ENCODE data around the gene LRSAM1.
A peak's percentile ranks its signal among the peaks of the same experiment; 100 is the strongest.

The LRSAM1 gene

DNA sequence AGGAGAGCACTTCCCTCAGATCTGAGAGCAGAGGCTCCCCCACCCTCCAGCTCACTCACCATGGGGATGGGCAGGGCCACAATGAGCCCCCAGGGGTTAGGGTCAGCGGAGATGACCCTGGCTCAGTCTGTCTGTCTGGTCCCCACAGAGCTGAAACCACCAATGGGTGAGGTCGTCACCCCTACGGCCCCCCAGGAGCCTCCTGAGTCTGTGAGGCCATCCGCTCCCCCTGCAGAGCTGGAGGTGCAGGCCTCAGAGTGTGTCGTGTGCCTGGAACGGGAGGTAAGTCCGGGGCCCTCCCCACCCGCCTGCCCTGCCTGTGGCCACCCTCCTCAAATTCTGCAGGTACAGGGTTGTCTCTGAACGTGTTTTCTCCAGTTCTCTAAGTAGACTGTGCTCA, 49.6 kb downstream of the LRSAM1 start:
- DNase-seq: no peak

DNA sequence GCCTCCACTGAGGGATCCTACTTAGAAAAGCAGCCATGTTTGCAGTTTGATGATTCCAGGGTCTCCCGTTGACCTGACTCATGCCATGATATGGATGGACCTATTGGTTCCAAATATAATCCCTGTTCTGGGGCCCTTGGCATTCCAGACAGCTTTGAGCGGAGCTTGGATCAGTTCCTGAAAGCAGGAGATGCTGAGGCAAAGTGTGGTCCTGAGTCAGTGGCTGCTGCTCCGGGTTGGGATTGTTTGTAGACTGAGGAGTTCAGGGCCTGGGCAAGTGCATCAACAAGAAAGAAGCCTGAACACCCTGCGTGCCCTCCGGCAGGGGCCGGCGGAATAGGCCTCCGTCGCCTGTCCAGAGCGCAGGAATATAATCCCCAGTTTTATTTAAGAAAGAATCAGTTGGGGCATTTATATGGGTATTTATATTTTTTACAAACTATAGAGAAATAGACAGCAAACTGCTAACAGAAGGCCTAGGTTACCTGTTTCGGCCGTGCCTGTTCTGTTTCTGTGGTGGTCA, 50.6 kb downstream of the LRSAM1 start:
- no peak for DNase-seq

DNA sequence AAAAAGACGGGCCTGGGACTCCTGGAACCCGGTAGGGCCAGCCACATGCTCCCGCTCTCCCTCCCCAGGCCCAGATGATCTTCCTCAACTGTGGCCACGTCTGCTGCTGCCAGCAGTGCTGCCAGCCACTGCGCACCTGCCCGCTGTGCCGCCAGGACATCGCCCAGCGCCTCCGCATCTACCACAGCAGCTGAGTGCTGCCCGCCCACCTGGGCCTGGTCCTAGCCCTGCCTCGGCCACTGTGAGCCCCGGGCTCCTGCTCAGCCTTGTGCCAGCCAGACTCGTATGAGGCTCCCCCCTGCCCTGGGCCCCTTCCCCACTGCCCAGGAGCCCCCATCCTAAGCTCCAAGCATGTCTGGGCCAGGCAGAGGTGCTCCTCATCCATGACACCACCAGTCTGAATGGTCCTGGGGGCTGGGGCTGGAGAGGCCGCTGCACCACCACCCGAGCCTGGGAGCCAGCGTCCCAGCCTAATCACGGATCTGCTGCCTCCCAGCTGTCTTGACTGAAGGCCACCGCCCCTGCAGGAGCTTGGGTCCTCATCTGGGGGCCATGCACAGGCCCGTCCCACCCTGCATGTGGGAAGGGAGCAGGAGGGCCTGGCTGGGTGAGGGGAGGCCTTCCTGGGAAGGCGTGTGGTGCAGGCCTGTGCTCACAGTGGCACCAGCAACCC, 51.5 kb downstream of the LRSAM1 start:
- DNase-seq: no peak

DNA sequence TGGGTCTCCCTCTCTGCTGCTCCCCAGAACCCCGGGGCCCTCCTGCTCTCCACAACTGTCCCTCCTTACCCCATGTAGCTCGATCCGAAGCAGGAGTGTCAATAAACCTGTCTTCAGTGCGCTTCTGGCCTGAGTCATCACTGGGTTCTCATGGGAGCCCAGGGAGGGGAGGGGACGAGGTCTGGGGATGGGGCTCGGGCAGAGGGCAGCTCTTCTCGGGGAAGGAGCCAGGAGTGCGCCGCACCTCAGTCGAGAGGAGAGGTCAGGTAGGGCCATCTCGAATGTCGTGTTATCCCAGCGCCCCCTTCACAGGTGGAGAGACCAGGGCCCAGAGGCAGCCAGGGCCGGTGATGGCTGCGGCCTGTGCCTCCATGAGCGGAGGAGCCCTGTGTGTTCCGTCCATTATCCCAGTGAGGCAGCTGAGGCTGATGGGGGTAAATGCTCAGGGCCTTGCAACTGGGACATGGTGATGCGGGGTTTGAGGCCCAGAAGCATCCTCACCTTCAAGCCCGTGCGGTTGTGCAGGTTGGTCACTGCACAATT, 52.1 kb downstream of the LRSAM1 start:
- no peak for DNase-seq

DNA sequence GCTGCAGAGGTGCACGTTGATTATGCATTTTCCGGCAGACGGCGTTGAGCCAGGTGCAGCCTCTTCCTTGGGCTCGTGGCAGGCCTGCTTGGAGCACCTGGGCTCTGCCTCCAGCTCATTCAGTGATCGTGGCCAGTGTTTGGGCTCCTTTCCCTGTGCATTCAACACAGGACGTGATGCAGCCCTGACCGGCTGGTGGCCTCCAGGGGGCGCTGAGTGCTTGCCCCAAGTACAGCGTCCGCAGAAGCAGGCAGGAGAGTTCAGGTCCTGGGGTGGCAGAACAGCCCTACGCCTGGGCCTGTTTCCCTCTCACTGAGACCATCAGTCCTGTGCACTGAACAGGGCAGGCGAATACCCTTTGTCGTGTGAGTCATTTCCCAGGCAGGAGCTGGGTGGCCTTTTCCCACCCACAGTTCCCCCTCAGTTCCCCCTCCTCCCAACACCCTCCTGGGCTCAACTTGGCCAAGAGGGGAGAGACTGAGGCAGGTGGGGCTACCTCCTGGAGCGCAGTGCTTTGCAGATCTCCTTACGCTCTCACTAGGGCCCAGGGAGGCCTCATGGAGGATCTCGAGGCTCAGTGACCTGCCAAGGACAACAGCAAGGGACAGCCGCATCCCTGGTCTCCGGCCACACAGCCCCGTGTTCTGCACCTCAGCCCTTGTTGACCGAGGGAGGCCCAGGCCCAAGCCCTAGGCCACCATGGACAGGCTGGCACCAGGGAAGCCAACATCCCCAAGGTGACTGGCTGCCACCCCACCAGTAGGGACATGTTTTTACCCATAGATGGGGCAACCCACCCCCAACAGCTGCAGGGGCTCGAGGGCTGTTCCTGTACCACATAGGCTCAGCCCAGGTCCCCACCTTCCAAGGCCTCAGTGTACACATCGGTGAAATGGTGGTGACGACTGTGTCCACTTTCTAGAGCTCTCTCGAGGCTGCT, 52.9 kb downstream of the LRSAM1 start:
- DNase-seq: peak; percentile 73 to 80

DNA sequence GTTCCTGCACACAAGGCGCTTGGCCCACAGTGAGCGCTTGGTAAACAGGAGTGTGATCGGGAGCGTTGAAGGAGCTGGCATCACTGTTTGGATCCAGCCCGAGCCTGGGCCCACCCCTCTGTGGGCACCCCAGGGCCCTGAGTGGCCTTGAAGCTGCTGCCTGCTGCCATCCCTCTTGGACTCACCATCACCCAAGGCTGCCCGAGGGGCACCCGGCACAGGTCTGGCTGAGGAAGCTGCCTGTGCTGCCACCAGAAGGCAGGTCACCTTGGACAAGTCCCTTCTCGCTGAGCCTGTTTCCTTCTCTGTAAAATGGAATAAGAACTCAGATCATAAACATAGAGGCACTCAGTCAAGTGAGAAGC, 53.6 kb downstream of the LRSAM1 start:
- no peak for DNase-seq

DNA sequence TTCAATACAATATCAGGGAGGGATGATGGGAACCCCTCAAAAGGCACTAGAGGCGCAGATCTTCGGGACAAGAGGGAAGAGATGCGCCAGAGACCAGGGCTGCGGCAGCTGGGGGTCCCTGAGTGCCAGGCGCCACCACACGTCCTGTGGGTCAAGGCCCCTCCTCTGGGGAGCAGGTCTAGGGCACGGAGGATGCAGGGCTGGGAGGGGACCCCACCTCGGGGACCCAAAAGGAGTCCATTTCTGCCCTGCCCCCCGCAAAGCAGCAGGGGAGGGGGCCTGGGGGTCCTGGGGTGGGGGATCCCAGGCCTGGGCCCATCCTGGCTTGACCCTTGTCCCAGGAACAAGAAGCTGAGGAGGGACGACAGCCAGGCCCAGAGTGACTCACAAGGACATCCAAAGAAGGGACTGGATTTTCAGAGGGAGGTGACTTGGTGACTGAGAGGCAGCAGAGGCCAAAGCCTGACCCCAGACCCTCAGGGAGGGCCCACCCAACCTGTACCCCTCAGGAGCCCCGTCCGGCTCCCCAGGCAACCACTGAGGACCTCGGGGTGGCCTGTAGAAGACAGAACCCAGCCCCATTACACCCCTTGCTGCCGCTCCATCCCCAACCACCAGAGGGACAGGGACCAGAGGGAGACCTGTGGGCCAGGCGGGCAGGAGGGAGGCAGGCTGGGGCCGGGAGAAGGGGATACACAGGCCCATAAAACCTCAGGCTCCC, 54.2 kb downstream of the LRSAM1 start:
- peak; percentile 19 to 28 for DNase-seq

DNA sequence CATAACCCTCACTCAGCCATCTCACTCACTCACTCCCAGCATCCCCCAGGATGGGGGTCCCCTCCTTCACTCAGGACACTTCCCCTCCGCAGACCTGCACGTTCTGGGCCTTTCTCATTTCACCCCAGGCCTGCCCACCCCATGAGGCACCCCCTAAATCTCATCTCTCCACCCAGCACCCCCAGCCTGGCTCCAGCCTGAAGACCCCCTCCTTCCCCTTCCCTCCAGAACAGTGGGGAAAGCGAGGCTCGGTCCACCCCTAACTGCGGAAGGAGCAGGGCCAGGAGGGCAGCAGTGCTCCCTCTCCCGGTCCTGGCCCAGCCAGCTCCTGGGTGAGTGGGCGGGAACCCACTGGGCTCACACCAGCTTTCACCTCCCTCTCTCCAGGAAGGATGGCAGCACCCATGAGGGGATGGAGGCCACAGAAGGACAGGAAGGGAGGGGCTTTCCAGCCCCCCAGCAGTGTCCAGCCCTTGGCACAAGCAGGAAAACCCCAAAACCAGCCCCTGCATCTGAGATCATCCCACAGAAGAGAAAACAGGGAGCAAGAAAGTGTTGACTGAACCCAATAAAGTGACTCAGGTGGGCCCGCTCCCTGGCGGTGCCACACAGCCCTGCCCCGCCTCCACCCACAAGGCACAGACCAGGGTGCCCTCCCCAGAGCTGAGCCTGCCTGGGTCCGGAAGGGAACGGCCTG, 55.0 kb downstream of the LRSAM1 start:
- DNase-seq: no peak

DNA sequence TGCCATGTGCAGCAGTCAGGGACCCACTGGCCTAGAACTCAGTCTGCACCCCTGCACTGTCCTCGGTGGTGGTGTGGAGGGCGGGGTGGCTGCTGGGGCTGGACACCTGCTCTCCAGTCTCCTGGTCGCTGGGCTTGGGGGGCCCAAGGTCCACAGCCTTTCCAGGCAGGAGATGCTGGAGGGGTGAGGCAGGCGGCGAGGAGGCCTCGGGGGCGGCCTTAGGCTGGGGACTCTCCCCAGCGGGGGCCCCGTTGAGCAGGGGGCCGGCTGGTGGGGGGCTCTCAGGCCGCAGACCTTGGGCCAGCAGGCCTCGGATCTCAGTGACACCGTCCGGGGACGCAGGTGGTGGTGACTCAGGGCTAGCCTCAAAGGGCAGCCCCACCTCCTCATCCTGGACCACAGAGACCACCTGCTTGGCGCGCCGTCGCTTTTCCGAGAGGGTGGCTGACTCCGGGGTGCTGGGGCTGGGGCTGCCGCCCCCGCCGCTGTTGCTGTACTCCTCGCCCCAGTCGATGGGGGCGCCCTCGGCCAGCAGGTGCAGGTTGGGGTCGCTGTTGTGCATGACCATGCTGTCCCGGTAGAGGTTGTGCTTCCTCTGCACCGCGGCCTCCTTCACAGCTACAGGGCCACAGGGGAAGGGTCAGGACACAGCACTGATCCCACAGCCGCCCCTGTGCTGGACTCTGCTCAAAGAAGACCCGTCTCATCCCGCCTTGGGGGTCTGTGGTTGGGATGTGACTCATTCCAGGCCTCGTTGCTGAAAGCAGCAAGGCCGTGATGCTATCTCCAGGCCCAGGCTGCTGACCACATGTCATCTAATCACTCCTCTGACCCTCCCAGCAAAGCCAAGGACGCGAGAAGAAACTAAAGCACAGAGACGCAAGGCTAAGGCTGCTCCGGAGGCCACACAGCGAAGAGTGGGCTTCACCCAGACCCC, 55.8 kb downstream of the LRSAM1 start:
- no peak for DNase-seq

DNA sequence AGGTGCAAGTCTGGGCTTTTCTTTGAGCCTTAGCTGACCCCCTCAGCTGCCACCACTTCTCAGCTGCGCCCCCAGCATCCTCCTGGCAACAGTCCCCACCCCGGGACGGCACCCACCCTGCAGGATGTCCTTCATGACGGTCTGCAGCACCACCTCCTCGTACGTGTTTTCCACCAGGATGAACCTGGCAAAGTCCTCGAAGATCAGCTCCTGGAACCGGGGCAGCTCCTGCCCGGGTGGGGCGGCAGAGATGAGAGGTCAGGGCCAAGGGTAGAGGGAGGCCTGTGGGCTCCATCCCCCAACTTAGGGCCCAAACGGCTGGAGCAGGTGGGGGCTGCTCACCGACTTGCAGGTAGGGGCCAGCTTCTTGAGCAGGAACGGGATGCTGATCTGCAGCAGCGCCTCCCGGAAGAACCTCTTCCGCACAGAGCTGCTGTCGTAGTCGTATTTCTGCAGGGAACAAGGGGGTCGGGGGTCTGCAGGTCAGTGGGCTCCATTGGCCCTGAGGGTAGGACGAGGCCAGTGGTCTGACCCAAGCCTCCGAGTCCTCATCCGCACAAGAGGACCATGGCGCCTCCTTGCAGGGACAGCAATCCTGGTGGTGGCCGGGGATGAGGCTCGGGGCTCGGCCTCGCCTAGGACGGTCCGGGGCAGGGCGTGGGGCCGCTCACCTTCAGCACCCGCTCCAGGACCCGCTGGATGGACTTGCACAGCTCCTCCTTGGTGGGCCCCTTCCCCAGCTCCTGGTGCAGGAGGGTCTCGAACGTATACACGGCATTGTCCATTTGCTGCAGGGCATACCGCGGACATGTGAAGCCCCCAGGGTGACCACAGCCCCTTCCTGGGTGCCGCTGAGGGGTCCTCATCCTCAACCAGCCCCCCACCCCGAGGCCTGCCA, 56.7 kb downstream of the LRSAM1 start:
- no peak for DNase-seq

DNA sequence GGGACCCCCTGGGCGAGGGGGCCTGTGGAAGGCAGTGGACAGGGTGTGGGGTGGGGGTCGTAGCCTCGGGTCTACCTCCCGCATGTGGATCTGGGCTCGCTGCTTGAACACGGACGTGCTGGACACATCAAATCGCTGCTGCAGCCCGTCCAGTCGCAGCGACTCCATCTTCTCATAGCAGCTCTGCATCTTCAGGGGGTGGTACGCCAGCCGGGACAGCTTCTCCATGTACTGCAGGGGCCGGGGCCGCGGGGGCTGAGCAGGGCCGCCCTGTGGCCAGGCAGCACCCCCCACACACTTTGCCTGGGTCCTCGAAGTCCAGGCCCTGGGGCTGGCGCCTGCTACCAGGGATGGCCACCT, 57.6 kb downstream of the LRSAM1 start:
- no peak for DNase-seq

DNA sequence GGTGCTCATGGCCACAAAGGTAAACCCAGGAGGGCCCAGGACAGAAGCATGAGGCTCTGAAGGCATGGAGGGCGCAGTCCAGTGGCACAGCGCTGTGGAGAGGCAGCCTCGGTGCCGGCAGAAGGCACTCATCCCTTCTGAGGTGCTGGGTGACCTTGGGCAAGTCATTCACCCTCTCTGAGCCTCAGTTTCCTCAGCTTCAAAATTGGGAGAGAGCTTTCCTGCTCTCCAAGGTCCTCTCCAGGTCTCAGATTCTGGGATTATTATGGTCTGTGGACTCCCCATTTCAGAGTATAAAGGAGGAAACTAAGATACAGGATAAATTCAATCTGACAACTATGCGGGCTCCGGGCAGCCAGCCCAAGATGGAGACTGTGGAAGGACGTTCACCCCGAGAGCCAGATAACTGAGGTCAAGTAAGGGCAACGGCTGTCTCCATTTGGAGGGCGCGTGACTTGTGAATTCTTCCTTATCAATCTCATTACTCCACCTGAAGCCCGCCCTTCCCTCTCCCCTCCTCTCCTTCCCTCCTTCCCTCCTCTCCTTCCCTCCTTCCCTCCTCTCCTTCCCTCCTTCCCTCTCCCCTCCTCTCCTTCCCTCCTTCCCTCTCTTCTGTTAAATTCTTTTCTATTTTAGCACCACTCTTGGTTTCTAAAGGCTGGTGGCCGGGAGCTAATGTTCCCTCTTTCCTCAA, 58.1 kb downstream of the LRSAM1 start:
- no peak for DNase-seq

DNA sequence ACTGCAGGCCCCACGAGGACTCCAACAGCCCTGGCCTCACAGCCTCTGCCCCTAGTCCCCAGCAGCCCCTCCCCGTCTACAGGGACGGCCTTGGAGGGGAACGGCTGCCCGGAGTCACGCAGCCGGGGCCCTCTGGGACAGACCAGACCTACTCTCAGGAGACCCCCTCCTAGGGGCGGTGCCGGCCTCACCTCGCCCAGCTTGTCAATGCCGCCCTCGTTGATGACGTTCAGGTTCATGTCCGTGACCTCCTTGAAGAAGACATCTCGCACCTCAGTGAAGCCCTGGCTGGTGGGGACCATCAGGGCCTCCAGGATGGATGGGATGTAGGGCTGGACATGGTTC, 58.6 kb downstream of the LRSAM1 start:
- DNase-seq: no peak

DNA sequence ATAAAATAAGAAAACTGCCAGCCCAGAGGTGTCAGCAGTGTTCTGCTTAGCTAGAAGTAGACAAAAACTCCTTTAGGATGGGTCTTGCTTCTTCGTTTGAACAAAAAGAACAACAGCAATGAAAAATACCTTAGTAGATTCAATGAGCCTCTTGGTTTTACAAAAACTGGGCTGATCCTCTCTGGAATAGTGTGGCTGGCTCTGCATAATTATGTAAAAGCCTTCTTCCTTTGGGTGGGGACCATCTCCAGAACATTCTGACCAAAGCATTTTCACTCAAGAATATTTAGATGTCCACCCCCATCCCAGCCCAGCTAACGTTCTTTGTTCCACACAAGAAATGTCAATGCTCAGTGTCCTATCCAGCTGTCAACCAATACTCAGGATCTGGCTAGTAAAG, 63.2 kb downstream of the LRSAM1 start:
- no peak for DNase-seq

DNA sequence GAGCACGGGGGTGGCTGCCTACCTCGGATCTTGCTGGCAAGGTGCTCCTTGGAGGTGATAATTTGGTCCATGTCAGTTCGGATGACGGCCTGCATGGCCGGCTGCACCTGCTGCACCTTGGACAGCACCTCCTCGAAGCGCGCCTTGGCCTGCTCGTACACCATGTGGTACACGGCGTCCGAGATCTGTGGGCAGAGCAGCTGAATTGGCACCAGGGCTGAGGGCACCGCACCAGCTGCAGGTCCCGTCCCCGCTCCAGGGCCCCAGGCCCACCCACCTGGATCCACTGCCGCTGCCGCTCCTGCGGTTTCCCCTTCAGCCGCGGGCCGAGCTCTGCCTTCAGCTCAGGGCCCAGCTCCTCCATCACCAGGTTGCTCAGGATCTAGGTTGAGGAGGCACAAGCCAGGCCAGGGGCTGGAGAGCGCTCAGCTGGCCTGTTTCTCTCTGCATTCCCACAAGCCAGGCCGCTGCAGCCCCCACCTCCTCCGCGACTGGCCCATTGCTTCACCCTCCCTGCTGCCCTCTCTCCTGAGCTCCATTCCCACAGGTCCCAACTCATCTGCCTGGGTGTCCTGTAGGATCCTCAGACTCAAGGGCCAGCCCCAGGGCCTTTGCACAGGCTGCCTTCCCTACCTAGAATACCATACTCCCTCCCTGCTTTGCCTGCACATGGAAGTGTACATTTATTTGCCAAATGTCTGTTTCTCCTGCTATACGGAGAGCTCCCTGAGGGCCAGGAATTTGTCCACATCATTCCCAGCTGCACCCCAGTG, 65.7 kb downstream of the LRSAM1 start:
- DNase-seq: no peak

DNA sequence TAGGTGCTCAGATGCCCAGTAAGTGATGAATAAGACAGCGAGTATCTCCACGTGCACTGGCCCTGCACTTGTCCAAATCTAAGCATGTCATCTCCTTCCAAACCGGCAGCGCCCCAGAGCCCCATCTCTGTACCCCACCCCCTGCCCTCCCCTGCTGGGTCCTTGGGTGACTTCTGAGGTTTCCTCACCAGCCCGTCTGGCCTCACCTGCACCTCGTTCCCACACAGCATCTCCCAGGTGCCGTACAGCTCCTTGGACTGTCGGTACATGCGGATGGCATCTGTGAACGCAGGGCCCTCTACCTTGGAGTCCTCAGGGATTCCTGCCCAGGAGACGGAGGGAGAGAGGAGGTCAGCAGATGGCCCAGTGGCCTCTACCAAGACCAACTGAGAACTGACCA, 66.3 kb downstream of the LRSAM1 start:
- no peak for DNase-seq

DNA sequence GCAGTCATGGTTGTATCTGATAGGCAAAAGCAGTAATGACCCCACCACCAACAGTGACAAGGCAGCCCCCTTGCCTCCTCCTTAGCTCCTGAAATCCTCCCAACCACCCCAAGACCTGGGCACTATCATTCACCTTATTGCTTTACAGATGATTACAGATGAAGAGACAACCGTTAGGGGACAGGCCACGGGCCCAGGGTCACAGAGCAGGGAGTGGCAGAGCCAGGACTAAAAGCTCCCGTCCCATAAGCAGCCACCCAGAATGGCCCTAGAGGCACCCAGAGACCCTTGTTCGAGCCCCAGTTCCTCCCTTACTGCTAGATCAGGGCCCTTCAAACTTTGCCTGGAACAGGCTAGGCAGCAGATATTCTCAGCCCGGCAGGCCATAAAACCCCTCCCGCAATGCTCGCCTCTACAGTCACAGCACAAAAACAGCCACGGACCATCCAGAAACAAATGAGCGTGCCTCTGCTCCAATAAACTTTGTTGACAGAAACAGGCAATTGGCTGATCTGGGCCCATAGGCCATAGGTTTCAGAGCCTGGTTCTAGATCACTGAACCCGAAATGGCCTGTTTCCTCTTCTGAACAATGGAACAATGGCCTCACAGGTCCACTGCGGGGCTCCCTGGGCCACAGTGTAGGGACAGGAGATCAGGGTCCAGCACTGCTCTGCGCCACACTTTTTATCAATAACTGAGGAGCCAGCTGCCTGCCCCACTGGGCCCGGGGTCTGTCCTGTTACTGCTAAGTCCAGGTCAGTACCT, 67.0 kb downstream of the LRSAM1 start:
- DNase-seq: no peak
